Measurements from ENCODE around the gene MAL.

- TF ChIP-seq, protein P1, sequence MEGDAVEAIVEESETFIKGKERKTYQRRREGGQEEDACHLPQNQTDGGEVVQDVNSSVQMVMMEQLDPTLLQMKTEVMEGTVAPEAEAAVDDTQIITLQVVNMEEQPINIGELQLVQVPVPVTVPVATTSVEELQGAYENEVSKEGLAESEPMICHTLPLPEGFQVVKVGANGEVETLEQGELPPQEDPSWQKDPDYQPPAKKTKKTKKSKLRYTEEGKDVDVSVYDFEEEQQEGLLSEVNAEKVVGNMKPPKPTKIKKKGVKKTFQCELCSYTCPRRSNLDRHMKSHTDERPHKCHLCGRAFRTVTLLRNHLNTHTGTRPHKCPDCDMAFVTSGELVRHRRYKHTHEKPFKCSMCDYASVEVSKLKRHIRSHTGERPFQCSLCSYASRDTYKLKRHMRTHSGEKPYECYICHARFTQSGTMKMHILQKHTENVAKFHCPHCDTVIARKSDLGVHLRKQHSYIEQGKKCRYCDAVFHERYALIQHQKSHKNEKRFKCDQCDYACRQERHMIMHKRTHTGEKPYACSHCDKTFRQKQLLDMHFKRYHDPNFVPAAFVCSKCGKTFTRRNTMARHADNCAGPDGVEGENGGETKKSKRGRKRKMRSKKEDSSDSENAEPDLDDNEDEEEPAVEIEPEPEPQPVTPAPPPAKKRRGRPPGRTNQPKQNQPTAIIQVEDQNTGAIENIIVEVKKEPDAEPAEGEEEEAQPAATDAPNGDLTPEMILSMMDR (IDR thresholded peaks at IDR 0.05; ENCODE audit: insufficient read depth, low read length), result no peak
- TF ChIP-seq POLR2AphosphoS5 (IDR thresholded peaks at IDR 0.05; ENCODE audit: low read depth), result no peak
- no peak for TF ChIP-seq GABPA (IDR thresholded peaks at IDR 0.05; ENCODE audit: low read depth)
Observed at GRCh38 chr2:95043300-95044093, 18.0 kb downstream of the MAL start.

All from HL-60 (cell line).